Pancreas (tissue), 10 donors: ENCODE measurements around the gene RP2. TPM values are rescaled to one million over a fixed set of nuclear protein-coding genes. Genes with fewer than 3 reads are reported as not detected.
A peak's percentile ranks its signal among the peaks of the same experiment; 100 is the strongest.

Experiments used
- ATAC-seq, 4 donors: fragments of 200-7000 bp; cut with Tn5 transposase; one replicate each; pipeline versions ENCODE4 v1.8.0 to v1.9.1; 2020; ENCODE audit warnings: mild to moderate bottlenecking in 4 of 4, moderate library complexity in 4 of 4
- DNase-seq, 6 donors: peaks; one replicate each; pipeline ENCODE4 v3.0.0-alpha.2; 2020
- FAIRE-seq: peaks from 2 replicates; lab custom pipeline; 2012; peaks lifted over from hg19 to GRCh38; lab: Jason Lieb, UNC
- H3K27ac ChIP-seq, 4 donors: fragments of 200-600 bp; sonication (generic); 1 replicate in 3 of 4; 2 replicates in 1 of 4; pipeline versions ENCODE4 v1.5.0 to v1.8.0; 2020
- H3K27me3 ChIP-seq, 4 donors: fragments of 200-600 bp; one replicate each; pipeline ENCODE4 v1.8.0; 2021
- H3K36me3 ChIP-seq, 3 donors: fragments of 200-600 bp; sonication (generic) in 1 of 3; one replicate each; pipeline versions ENCODE4 v1.5.0 to v1.8.0; 2020 to 2021
- H3K4me1 ChIP-seq, 3 donors: fragments of 200-600 bp; one replicate each; pipeline ENCODE4 v1.8.0; 2021
- H3K4me3 ChIP-seq, 4 donors: fragments of 200-600 bp; sonication (generic) in 2 of 4; one replicate each; pipeline versions ENCODE4 v1.5.0 to v1.8.0; 2020 to 2021
- H3K9me3 ChIP-seq, 4 donors: fragments of 200-600 bp; one replicate each; pipeline ENCODE4 v1.8.0; 2021
- CTCF ChIP-seq, 4 donors: fragments of 200-600 bp; sonication (generic) in 3 of 4; IDR thresholded peaks; one replicate each; pipeline versions ENCODE4 v1.5.0 to v1.8.0; 2021; ENCODE audit warnings: antibody characterized with exemption in 4 of 4
- WGBS, 2 donors: extraction: QIAGEN DNeasy Blood & Tissue Kit; methylation state at CpG; one replicate each; pipeline ENCODE4 v1.1.7; 2013; 5-methylcytosine and 5-hydroxymethylcytosine counted together
- intact Hi-C, 3 donors: fragments of 100-400 bp; cut with DNase I; formaldehyde crosslinking; loops; one replicate each; pipeline versions ENCODE4 v1.11.1 to v1.14.2; 2022
- polyA plus RNA-seq, 2 donors: library from polyadenylated mRNA; stranded (reverse); fragments of 200-250 nt; gene quantifications; one replicate each; pipeline ENCODE4 v1.2.3, GENCODE V29; 2013
- total RNA-seq, 6 donors: library from RNA; stranded (reverse); fragmentation: NEBNext Ultra II Directional in 4 of 6; extraction: Animal tissue kit (Norgen Biotek cat#: 25700) in 4 of 6; gene quantifications; one replicate each; pipeline versions ENCODE4 v1.2.1 to v1.2.4, GENCODE V29; 2021 to 2023
- donor health status: healthy with polysubstance abuse.
- donor health status: DM: no; HTN: no; CAD: no; lungs with moderate emphysema.
- donor health status: DM: no; HTN: no; CAD: no.
- donor health status: control.
- donor health status: control.
- donor health status: Bipolar disorder and iron deficiency.
- donor health status: DM: yes; HTN: yes; CAD: no.
- donor health status: DM: no; HTN: no; CAD: no.
- donor health status: DM: no; HTN: no; CAD: no.
- donor health status: DM: yes; HTN: yes; CAD: no.

RP2 gene
- total and polyA plus RNA-seq, 8 donors: 1.4 to 6.0 (median 2.2) TPM

DNA sequence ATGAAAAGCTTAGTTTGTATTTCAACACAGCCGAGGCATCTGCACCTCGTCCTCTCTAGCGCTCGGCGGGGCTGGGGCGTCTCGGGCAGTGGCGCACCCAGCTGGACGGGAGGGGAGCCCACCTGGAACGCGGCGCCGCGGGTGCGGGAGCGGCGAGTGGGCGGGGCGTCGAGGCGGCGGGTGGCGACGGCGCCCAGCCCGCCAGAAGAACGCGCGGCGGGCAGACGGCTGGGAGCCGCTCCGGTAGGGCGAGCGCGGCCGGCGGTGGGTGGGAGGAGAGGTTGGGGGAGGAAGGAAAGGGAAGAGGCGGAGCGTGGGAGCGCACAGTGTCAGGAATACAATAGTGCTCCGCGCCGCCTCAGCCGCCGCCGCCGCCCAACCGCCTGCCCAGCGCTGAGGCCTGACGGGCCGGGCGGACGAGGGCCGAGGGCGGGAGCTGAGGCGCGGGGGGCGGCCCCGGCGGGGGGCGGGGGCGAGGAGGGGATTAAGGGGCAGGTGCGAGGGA is 75.3 kb downstream of the RP2 start, which contains the start of gene JADE3:
Gene JADE3 (plus strand): TSS at position 324 of the 505 bp plus-strand sequence. CDS start 72,474 bp downstream, outside the sequence.
- FAIRE-seq: no peak
- ATAC-seq: peak; percentile 89 to 93 (median 90)

DNA sequence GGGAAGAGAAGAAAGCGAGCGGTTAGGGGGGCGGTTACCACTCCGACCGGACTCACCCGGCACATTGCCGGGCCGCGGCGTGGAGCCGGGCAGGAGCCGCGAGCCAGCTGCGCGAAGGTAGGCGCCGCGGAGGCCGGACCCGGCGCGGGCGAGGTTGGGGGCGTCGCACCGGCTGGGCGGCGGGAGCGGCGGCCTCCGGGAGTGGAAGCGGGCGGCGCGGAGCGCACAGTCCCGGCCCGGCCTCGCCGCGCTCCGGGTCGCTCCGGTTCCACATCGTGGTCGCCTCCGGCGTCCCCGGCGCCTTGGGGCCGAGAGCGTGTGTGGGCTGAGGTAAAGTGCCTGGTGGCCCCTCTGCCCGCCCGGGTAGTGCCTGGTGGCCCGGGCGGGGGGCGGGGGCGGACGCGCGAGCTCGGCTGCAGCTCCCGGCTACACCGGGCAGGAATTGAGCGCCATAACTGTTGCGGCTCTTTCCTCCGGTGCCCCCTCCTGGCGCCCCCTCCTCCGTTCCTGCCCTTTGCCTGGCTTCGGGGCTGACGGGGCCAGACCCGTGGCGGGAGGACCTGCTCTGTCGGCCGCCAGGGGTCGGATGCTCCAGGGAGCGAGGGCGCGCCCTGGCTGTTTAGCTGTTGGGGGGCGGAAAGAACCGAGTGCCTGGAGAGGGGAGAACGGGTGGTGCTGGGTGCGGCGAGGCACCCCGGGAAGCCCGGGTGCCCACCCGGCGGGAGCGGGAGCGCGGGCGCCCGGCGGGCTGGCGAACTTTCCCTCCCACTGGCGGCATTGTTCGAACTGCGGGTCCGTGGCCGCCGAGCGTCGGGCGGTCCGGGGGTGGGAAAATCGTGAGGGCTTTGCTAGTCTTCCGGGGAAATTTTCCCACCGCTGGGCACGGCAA is 76.0 kb downstream of the RP2 start:
- no peaks in the 10 kb centered on the region for H3K9me3 ChIP-seq
- peaks cover 0 to 4% (median 0%) of the 10 kb centered on the region in 3 donors for H3K4me1 ChIP-seq
- no peaks in the 10 kb centered on the region for H3K36me3 ChIP-seq
- peak overlapping the region; percentile 9 to 71 (median 60) for H3K27ac ChIP-seq
- peak; percentile 9 to 35 (median 19) for TF ChIP-seq CTCF (IDR thresholded peaks at IDR 0.05)
- peak overlapping the region; percentile 40 to 60 (median 55) for H3K4me3 ChIP-seq
- intact Hi-C loops: no loop called here
- DNase-seq (peak; percentile 30 to 82 (median 49)), FAIRE-seq (no peak), ATAC-seq (peak; percentile 40 to 72 (median 66))
- H3K27me3 ChIP-seq: peaks cover 0 to 2% (median 0%) of the 10 kb centered on the region in 4 donors
- 0 to 45% methylated on average over 94 to 109 of the region's 109 CpGs for WGBS, 2 donors

More for the DNA sequence above, 75.3 kb downstream of the RP2 start, which contains the start of gene JADE3:
- peak within 1 kb of the TSS; percentile 40 to 60 (median 55) for H3K4me3 ChIP-seq
- peak; percentile 77 to 91 (median 84) for DNase-seq
- WGBS, 2 donors: 0 to 37% methylated on average over 46 to 56 of the region's 64 CpGs
- peaks cover 0 to 4% (median 0%) of the 10 kb centered on the region in 3 donors for H3K4me1 ChIP-seq
- H3K36me3 ChIP-seq: no peaks in the 10 kb centered on the region
- TF ChIP-seq CTCF (IDR thresholded peaks at IDR 0.05): no peak
- peaks cover 0 to 2% (median 0%) of the 10 kb centered on the region in 4 donors for H3K27me3 ChIP-seq
- H3K9me3 ChIP-seq: no peaks in the 10 kb centered on the region
- peak within 1 kb of the TSS; percentile 9 to 71 (median 60) for H3K27ac ChIP-seq
- intact Hi-C loops: no loop called here

GRCh38 chrX:46913667-46914066 is 76.8 kb downstream of the RP2 start:
- Histone ChIP-seq H3K4me3 (peak overlapping the region in 3 of 4 donors; percentile 54 to 60 (median 56)), H3K27me3 (peaks cover 0 to 2% (median 0%) of the 10 kb centered on the region in 4 donors), H3K9me3 (no peaks in the 10 kb centered on the region), H3K4me1 (peaks cover 0 to 4% (median 0%) of the 10 kb centered on the region in 3 donors), H3K36me3 (no peaks in the 10 kb centered on the region), H3K27ac (peak overlapping the region in 2 of 4 donors; percentile 71)
- FAIRE-seq (no peak), DNase-seq (peak in 3 of 6 donors; percentile 13 to 22 (median 22)), ATAC-seq (peak in 3 of 4 donors; percentile 12 to 19 (median 15))
- no peak for TF ChIP-seq CTCF (IDR thresholded peaks at IDR 0.05)
- intact Hi-C loops: no loop called here
- WGBS, 2 donors: 1 to 24% methylated on average over 14 of the region's 14 CpGs

DNA sequence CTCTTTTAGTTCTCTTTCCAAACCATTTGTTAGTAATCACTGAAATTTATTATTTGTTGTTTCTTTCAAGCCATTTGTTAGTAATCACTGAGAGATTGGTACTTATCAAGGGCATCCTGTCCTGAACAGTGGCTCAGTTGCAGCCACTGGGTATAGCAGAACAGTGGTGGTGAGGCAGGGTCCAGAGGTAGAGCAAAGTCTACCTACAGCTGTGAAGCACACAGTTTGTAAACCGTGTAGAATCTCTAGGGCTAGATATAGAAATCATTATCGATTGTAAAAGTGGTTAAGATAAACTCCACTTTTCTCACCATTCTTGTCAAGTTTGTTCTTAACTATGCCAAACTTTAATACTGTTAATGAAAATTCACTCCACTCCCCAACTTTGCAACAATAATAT is 79.4 kb downstream of the RP2 start:
- Histone ChIP-seq H3K27me3 (peaks cover 0 to 6% (median 0%) of the 10 kb centered on the region in 4 donors), H3K9me3 (no peaks in the 10 kb centered on the region), H3K4me3 (no peak overlapping the region), H3K27ac (no peak overlapping the region), H3K4me1 (peaks cover 0 to 4% (median 0%) of the 10 kb centered on the region in 3 donors), H3K36me3 (no peaks in the 10 kb centered on the region)
- 39 to 42% methylated on average over 2 of the region's 2 CpGs for WGBS, 2 donors
- no peak for DNase-seq
- intact Hi-C loops: no loop called here
- ATAC-seq: no peak
- no peak for TF ChIP-seq CTCF (IDR thresholded peaks at IDR 0.05)
- FAIRE-seq: no peak
